Sciatic nerve (tissue), 2 donors: ENCODE results near the gene KCNJ10. TPM values are rescaled to one million over a fixed set of nuclear protein-coding genes. Genes with fewer than 3 reads are reported as not detected.

Experiments used
- ATAC-seq: fragments of 200-7000 bp; cut with Tn5 transposase; one replicate; pipeline ENCODE4 v1.9.1; 2020; ENCODE audit warnings: mild to moderate bottlenecking, moderate library complexity
- DNase-seq: peaks from one replicate; pipeline ENCODE4 v3.0.0-alpha.2; 2020; ENCODE audit warnings: low spot score
- intact Hi-C: fragments of 100-400 bp; cut with DNase I; formaldehyde crosslinking; loops from one replicate; pipeline ENCODE4 v1.14.2; 2022
- total RNA-seq: library from RNA; stranded (reverse); fragmentation: NEBNext Ultra II Directional; extraction: Animal tissue kit (Norgen Biotek cat#: 25700); gene quantifications from one replicate; pipeline ENCODE4 v1.2.1, GENCODE V29; 2021
- donor health status: DM: no; HTN: no; CAD: no.
- donor health status: DM: no; HTN: no; CAD: no.

KCNJ10 gene
- total RNA-seq, 1 donor from 2014 or later, result 23.7 TPM

GRCh38 chr1:160009801-160010200 is 60.2 kb downstream of the KCNJ10 start:
- intact Hi-C loops, result loop anchor here (10.0 kb wide), 1 partner anchor 235 kb away; no protein-coding TSS in a partner anchor
- no peak for ATAC-seq

GRCh38 chr1:160009081-160009480 is 60.9 kb downstream of the KCNJ10 start:
- intact Hi-C loops, result no loop called here
- no peak for ATAC-seq
- DNase-seq, result no peak

More at GRCh38 chr1:160009801-160010200, 60.2 kb downstream of the KCNJ10 start:
- DNase-seq, result no peak

GRCh38 chr1:160007577-160008200 is 62.3 kb downstream of the KCNJ10 start:
- no peak for ATAC-seq
- DNase-seq, result no peak
- intact Hi-C loops, result no loop called here

- ATAC-seq, result no peak
- intact Hi-C loops, result no loop called here
- DNase-seq, result peak; percentile 78
These were observed 63.5 kb downstream of the KCNJ10 start for GRCh38 chr1:160006312-160006940.

GRCh38 chr1:160005070-160005469 is 64.9 kb downstream of the KCNJ10 start:
- intact Hi-C loops, result no loop called here
- DNase-seq, result no peak
- ATAC-seq, result no peak

- intact Hi-C loops, result loop anchor here (5.0 kb wide), 1 partner anchor 72 kb away; no protein-coding TSS in a partner anchor
- DNase-seq, result no peak
- ATAC-seq, result no peak
These were observed 65.5 kb downstream of the KCNJ10 start for GRCh38 chr1:160004425-160004824.

- no peak for ATAC-seq
- intact Hi-C loops, result loop anchor here (5.0 kb wide), 1 partner anchor 72 kb away; no protein-coding TSS in a partner anchor
- DNase-seq, result no peak
These were observed 66.0 kb downstream of the KCNJ10 start for GRCh38 chr1:160004001-160004400.

GRCh38 chr1:160001440-160001839 is 68.5 kb downstream of the KCNJ10 start:
- intact Hi-C loops, result loop anchor here (5.0 kb wide), 1 partner anchor 69 kb away; no protein-coding TSS in a partner anchor
- DNase-seq (no peak), ATAC-seq (no peak)

- intact Hi-C loops, result no loop called here
- DNase-seq, result no peak
- no peak for ATAC-seq
These were observed 70.8 kb downstream of the KCNJ10 start for GRCh38 chr1:159999204-159999603.

GRCh38 chr1:159996653-159997052 is 73.3 kb downstream of the KCNJ10 start:
- ATAC-seq (no peak), DNase-seq (no peak)
- intact Hi-C loops, result no loop called here

GRCh38 chr1:159994896-159995295 is 75.1 kb downstream of the KCNJ10 start:
- intact Hi-C loops, result no loop called here
- ATAC-seq, result no peak
- DNase-seq, result no peak

GRCh38 chr1:159993911-159994310 is 76.0 kb downstream of the KCNJ10 start:
- ATAC-seq (no peak), DNase-seq (no peak)
- intact Hi-C loops, result no loop called here

GRCh38 chr1:159992161-159992560 is 77.8 kb downstream of the KCNJ10 start:
- ATAC-seq, result no peak
- intact Hi-C loops, result no loop called here
- no peak for DNase-seq

- intact Hi-C loops, result no loop called here
- DNase-seq, result no peak
- ATAC-seq, result no peak
These were observed 78.4 kb downstream of the KCNJ10 start for GRCh38 chr1:159991513-159991912.

- ATAC-seq (no peak), DNase-seq (no peak)
- intact Hi-C loops, result no loop called here
These were observed 80.0 kb downstream of the KCNJ10 start for GRCh38 chr1:159990005-159990404.

- no peak for DNase-seq
- ATAC-seq, result no peak
- intact Hi-C loops, result no loop called here
These were observed 80.4 kb downstream of the KCNJ10 start for GRCh38 chr1:159989581-159989980.

- intact Hi-C loops, result no loop called here
- ATAC-seq, result no peak
- DNase-seq, result no peak
These were observed 82.0 kb downstream of the KCNJ10 start for GRCh38 chr1:159988006-159988405.

GRCh38 chr1:159987186-159987585 is 82.8 kb downstream of the KCNJ10 start:
- intact Hi-C loops, result no loop called here
- no peak for ATAC-seq
- DNase-seq, result no peak

- intact Hi-C loops, result no loop called here
- ATAC-seq (no peak), DNase-seq (no peak)
These were observed 83.4 kb downstream of the KCNJ10 start for GRCh38 chr1:159986531-159986930.

- intact Hi-C loops, result no loop called here
- DNase-seq (no peak), ATAC-seq (no peak)
These were observed 83.9 kb downstream of the KCNJ10 start for GRCh38 chr1:159986093-159986492.

GRCh38 chr1:159985473-159985872 is 84.5 kb downstream of the KCNJ10 start:
- intact Hi-C loops, result no loop called here
- DNase-seq (no peak), ATAC-seq (no peak)
